GM12878 (cell line): Measurements from ENCODE around the gene FJX1. TPM values are rescaled to one million over a fixed set of nuclear protein-coding genes. Genes with fewer than 3 reads are reported as not detected.

Experiments
- ATAC-seq: fragments of 200-7000 bp; cut with Tn5 transposase; 3 replicates; pipeline ENCODE4 v1.9.1; 2020; ENCODE audit warnings: mild to moderate bottlenecking, moderate library complexity
- BruUV-seq: library from RNA; stranded (reverse); fragments of 400-500 nt; replicated peaks from 2 replicates; lab custom pipeline; 2021; lab: Mats Ljungman, UMichigan
- CTCF ChIA-PET: fragments of 300-600 bp; sonication (Branson Sonifier 250); formaldehyde crosslinking; extraction: SDS; loops from one replicate; lab custom pipeline; 2021; ENCODE audit warnings: inconsistent platforms; lab: Yijun Ruan, JAX
- POLR2A ChIA-PET: fragments of 350-600 bp; formaldehyde crosslinking; extraction: SDS; loops from one replicate; lab custom pipeline; 2021; ENCODE audit warnings: inconsistent platforms; lab: Charles Lee
- RAD21 ChIA-PET: fragments of 300-600 bp; sonication (Branson Sonifier 250); formaldehyde crosslinking; loops from one replicate; lab custom pipeline; 2023; ENCODE audit warnings: antibody characterized with exemption; ENCODE audit not compliant: unreplicated experiment; lab: Charles Lee
- SMC1A ChIA-PET: fragments of 300-600 bp; sonication (Branson Sonifier 250); formaldehyde crosslinking; loops from one replicate; lab custom pipeline; 2023; ENCODE audit not compliant: unreplicated experiment, uncharacterized antibody; lab: Charles Lee
- DNase-seq: peaks from one replicate; pipeline ENCODE4 v3.0.0-alpha.2; 2011; ENCODE audit warnings: low read depth, low spot score
- FAIRE-seq: peaks from 3 replicates; lab custom pipeline; 2011; peaks lifted over from hg19 to GRCh38; lab: Jason Lieb, UNC
- H2AFZ ChIP-seq: 2 replicates; pipeline ENCODE4 v1.6.0; 2011; ENCODE audit warnings: low read depth, low read length, control low read depth; ENCODE audit not compliant: control insufficient read depth
- H3K27ac ChIP-seq: 2 replicates; pipeline ENCODE4 v1.5.1; 2011; ENCODE audit warnings: control low read depth; ENCODE audit not compliant: control insufficient read depth, insufficient read depth
- H3K27me3 ChIP-seq, 2 experiments: replicated peaks in 1 of 2; 2 replicates each; pipeline versions ENCODE4 v1.6.0 to v1.6.1; 2011; ENCODE audit warnings: low read length in 1 of 2; ENCODE audit not compliant: control insufficient read depth in 2 of 2, insufficient read depth in 2 of 2
- H3K36me3 ChIP-seq, 2 experiments: 2 replicates each; pipeline ENCODE4 v1.5.1; 2011; ENCODE audit warnings: low read length in 1 of 2; ENCODE audit not compliant: control insufficient read depth in 2 of 2, insufficient read depth in 2 of 2
- H3K4me1 ChIP-seq: 2 replicates; pipeline ENCODE4 v1.6.1; 2011; ENCODE audit warnings: mild to moderate bottlenecking, low read length, moderate library complexity, mixed read lengths; ENCODE audit not compliant: control insufficient read depth, insufficient read depth
- H3K4me2 ChIP-seq: 2 replicates; pipeline ENCODE4 v1.6.0; 2011; ENCODE audit warnings: control low read depth; ENCODE audit not compliant: control insufficient read depth, insufficient read depth
- H3K4me3 ChIP-seq: fragments of 200-600 bp; sonication (generic); 2 replicates; pipeline ENCODE4 v1.5.1; 2016
- H3K79me2 ChIP-seq: 2 replicates; pipeline ENCODE4 v1.6.0; 2011; ENCODE audit warnings: low read length; ENCODE audit not compliant: control insufficient read depth, insufficient read depth
- H3K9ac ChIP-seq: 2 replicates; pipeline ENCODE4 v1.8.0; 2011; ENCODE audit warnings: low read length, control low read depth, mixed read lengths; ENCODE audit not compliant: control insufficient read depth, insufficient read depth
- H3K9me3 ChIP-seq: replicated peaks from 3 replicates; pipeline ENCODE4 v1.5.1; 2011; ENCODE audit warnings: mild to moderate bottlenecking, low read length; ENCODE audit not compliant: control insufficient read depth, insufficient read depth
- H4K20me1 ChIP-seq: 2 replicates; pipeline ENCODE4 v1.6.0; 2011; ENCODE audit not compliant: control insufficient read depth, insufficient read depth
- BCLAF1 ChIP-seq: fragments of 450-650 bp; IDR thresholded peaks from 2 replicates; pipeline ENCODE4 v1.6.1; 2017; ENCODE audit warnings: antibody characterized with exemption, mild to moderate bottlenecking, moderate library complexity
- FOXM1 ChIP-seq: IDR thresholded peaks from 2 replicates; pipeline ENCODE4 v1.6.1; 2012; ENCODE audit warnings: low read depth, mild to moderate bottlenecking, inconsistent platforms, low read length, moderate library complexity
- HDAC2 ChIP-seq: fragments of 200-600 bp; sonication (generic); IDR thresholded peaks from 2 replicates; pipeline ENCODE4 v1.6.1; 2017
- PKNOX1 ChIP-seq: fragments of 450-650 bp; IDR thresholded peaks from 2 replicates; pipeline ENCODE4 v1.6.1; 2016; ENCODE audit warnings: mild to moderate bottlenecking
- RAD21 ChIP-seq: IDR thresholded peaks from 2 replicates; pipeline ENCODE4 v1.6.1; 2011; ENCODE audit warnings: mild to moderate bottlenecking, low read depth, low read length, moderate library complexity; ENCODE audit not compliant: insufficient read depth
- RBBP5 ChIP-seq: fragments of 200-600 bp; sonication (generic); conservative IDR thresholded peaks from 2 replicates; pipeline ENCODE4 v1.6.1; 2016
- RUNX3 ChIP-seq: IDR thresholded peaks from 2 replicates; pipeline ENCODE4 v1.6.1; 2012; ENCODE audit warnings: low read length, inconsistent platforms
- SIN3A ChIP-seq: IDR thresholded peaks from 2 replicates; pipeline ENCODE4 v1.6.1; 2012; ENCODE audit warnings: low read depth, low read length, improper control_type of control experiment
- SIX5 ChIP-seq: IDR thresholded peaks from 2 replicates; pipeline ENCODE4 v1.6.1; 2011; ENCODE audit warnings: mild to moderate bottlenecking, low read depth, low read length, moderate library complexity; ENCODE audit not compliant: severe bottlenecking
- SMC3 ChIP-seq: IDR thresholded peaks from 2 replicates; pipeline ENCODE4 v1.6.1; 2011; ENCODE audit warnings: low read length, improper control_type of control experiment, borderline replicate concordance
- ZSCAN29 ChIP-seq: fragments of 450-650 bp; IDR thresholded peaks from 2 replicates; pipeline ENCODE4 v1.6.1; 2017; ENCODE audit warnings: mild to moderate bottlenecking, moderate library complexity
- WGBS: methylation state at CpG from one replicate; pipeline ENCODE4 v1.1.6; 2016; ENCODE audit warnings: low lambda C conversion rate; ENCODE audit not compliant: insufficient replicate concordance, insufficient coverage; ENCODE audit errors: missing lambda C conversion rate; 5-methylcytosine and 5-hydroxymethylcytosine counted together
- in situ Hi-C: fragments of 300-500 bp; cut with MboI; formaldehyde crosslinking; loops from 9 replicates; pipeline ENCODE4 v1.14.3; 2018; ENCODE audit warnings: mixed read lengths
- intact Hi-C: fragments of 100-400 bp; cut with micrococcal nuclease; formaldehyde crosslinking; loops from one replicate; pipeline ENCODE4 v1.14.2; 2022; ENCODE audit not compliant: unreplicated experiment
- polyA plus RNA-seq, 11 experiments: library from polyadenylated mRNA; depleted of rRNA in 4 of 11; unstranded in 6 of 11; stranded (reverse) in 5 of 11; fragments of >200 nt; fragmentation: Nextera tagmentation in 4 of 11; fragmentation: Illumina TruSeq in 1 of 11; extraction: Ambion mirVana in 4 of 11; extraction: Trizol in 1 of 11; gene quantifications; 1 replicate in 1 of 11; 2 replicates in 10 of 11; pipeline versions ENCODE4 v1.2.1 to v1.2.3, GENCODE V29; 2011 to 2016; ENCODE audit warnings: inconsistent platforms in 2 of 11, missing spikeins in 2 of 11, low read depth in 1 of 11
- total RNA-seq, 4 experiments: library from RNA; depleted of rRNA in 3 of 4; stranded (reverse); fragments of >200 nt in 3 of 4; fragmentation: Illumina TruSeq in 1 of 4; extraction: Trizol in 1 of 4; gene quantifications; 2 replicates each; pipeline versions ENCODE4 v1.2.1 to v1.2.3, GENCODE V29; 2013 to 2021

FJX1 gene
- total and polyA plus RNA-seq, 10 of the 15 experiments (the other 5 are each of a cell fraction or from before 2014, with no cell fraction given): 1.7 to 26.1 (median 10.0) TPM

GRCh38 chr11:35632301-35632700 is 14.0 kb downstream of the FJX1 start:
- DNase-seq: no peak
- H3K4me1 ChIP-seq: no peaks in the 10 kb centered on the region
- H2AFZ ChIP-seq: no peak overlapping the region
- ChIA-PET CTCF (no interaction called here), RAD21 (no interaction called here), POLR2A (no interaction called here), SMC1A (no interaction called here)
- H3K4me3 ChIP-seq: no peak overlapping the region
- peaks cover 0 to 8% of the 10 kb centered on the region in 2 experiments; a peak in 3 of 4 replicates for H3K27me3 ChIP-seq
- ATAC-seq: no peak
- no peaks in the 10 kb centered on the region for H3K79me2 ChIP-seq
- no peak overlapping the region for H3K27ac ChIP-seq
- 0% methylated on average over 1 of the region's 1 CpG for WGBS
- TF ChIP-seq FOXM1: no peak
- no peak for TF ChIP-seq HDAC2
- no peak for TF ChIP-seq ZSCAN29
- no peak for TF ChIP-seq SMC3
- TF ChIP-seq RAD21: no peak
- no peak for TF ChIP-seq PKNOX1
- TF ChIP-seq RBBP5: no peak
- no peak for TF ChIP-seq RUNX3
- TF ChIP-seq SIN3A: no peak
- no peak for TF ChIP-seq BCLAF1
- TF ChIP-seq SIX5: no peak
- no peak for FAIRE-seq
- H3K9ac ChIP-seq: no peak overlapping the region
- no TSS peak for BruUV-seq
- in situ Hi-C loops (no loop called here), intact Hi-C loops (no loop called here)
- no peak overlapping the region for H3K4me2 ChIP-seq
- H4K20me1 ChIP-seq: no peaks in the 10 kb centered on the region
- no peaks in the 10 kb centered on the region for H3K36me3 ChIP-seq
- H3K9me3 ChIP-seq: no peaks in the 10 kb centered on the region
